Fibroblast of peridontal ligament (primary cell): Measurements from ENCODE around the gene EHD1.
A peak's percentile ranks its signal among the peaks of the same experiment; 100 is the strongest.
"Not testable (repeated sequence)": the region's sequence is repeated elsewhere in the genome, so short reads cannot be mapped to it uniquely, and the experiment has no call there.

Experiments used
- DNase-seq: peaks from one replicate; pipeline ENCODE4 v3.0.0-alpha.2; 2010; ENCODE audit errors: extremely low read depth

EHD1 gene

GRCh38 chr11:64826578-64827450 is 51.6 kb downstream of the EHD1 start:
- DNase-seq: no peak

- DNase-seq: no peak
Observed at GRCh38 chr11:64826062-64826461, 52.4 kb downstream of the EHD1 start.

- no peak for DNase-seq
Observed at GRCh38 chr11:64823568-64824119, 54.8 kb downstream of the EHD1 start.

GRCh38 chr11:64817476-64817875 is 60.9 kb downstream of the EHD1 start:
- no peak for DNase-seq

DNA sequence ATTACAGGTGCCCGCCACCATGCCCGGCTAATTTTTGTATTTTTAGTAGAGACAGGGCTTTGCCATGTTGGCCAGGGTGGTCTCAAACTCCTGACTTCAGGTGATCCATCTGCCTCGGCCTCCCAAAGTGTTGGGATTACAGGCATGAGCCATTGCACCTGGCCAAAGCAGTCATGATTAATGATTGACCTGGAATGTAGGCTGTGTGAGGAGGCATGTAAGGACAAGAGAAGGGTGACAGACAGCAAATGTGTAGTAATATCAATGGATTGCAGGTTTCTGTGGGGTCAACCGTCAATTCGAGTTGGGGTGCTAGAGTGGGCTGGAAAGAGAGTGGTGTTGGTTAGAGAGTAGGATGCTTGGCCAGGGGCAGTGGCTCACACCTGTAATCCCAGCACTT is 63.0 kb downstream of the EHD1 start:
- DNase-seq: not testable (repeated sequence)

DNA sequence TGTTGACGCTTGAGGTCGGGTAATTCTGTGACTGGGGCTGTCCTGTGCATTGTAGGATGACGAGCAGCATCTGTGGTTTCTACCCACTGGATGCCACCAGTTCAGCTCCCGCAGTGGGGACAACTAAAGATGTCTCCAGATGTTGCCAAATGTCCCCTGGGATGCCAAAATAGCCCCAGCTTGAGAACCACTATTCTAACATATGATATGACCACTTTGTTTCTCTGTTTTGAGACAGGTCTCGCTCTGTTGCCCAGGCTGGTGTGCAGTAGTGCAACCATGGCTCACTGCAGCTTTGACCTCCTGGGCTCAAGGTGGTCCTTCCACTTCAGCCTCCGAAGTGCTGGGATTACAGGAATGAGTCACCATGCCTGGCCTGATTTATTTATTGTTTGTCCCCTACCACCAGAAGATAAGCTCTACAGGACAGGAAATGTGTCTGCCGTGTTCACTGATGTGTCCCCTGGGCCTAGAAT is 63.7 kb downstream of the EHD1 start:
- DNase-seq: no peak

DNA sequence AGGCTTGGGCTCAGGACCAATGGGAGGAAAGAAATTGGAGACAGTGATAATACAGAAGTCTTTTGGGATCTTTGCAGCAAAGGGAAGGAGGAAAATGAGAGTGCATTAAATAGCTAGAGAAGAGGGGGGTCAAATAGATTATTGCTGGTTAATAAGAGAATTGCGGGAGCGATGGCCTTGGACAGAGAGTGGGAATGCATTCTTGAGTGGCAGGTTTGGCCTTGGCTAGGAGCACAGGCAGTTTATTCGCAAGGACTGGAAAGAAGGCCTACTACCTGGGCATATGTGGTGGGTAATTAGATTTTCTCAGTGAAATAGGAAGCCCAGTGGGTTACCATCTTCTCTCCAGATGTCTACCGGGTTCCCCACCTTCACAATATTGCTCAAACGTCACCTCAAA is 64.6 kb downstream of the EHD1 start:
- DNase-seq: no peak

DNA sequence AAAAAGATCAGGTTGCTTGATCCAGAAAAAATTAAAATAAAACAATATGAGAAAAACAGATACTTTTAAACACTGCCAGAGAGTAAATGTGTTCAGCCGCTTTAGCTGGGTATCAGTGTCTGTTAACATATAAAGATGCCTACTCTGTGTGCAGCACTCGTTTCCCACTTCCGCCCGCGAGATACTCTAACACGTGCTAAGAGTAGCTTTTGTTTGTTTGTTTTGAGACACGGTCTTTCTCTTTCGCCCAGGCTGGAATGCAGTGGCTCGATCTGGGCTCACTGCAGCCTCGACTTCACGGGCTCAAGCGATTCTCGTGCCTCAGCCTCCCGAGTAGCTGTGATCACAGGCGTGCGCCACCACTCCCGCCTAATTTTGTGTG is 67.5 kb downstream of the EHD1 start:
- no peak for DNase-seq

GRCh38 chr11:64810271-64810890 is 68.0 kb downstream of the EHD1 start, which contains the start of gene MEN1:
Gene MEN1, minus strand, starts transcription at chr11:64810551. Its CDS starts 442 bp downstream, at chr11:64810109.
- peak; percentile 91 for DNase-seq

- no peak for DNase-seq
Observed at GRCh38 chr11:64809781-64810241, 68.6 kb downstream of the EHD1 start.

DNA sequence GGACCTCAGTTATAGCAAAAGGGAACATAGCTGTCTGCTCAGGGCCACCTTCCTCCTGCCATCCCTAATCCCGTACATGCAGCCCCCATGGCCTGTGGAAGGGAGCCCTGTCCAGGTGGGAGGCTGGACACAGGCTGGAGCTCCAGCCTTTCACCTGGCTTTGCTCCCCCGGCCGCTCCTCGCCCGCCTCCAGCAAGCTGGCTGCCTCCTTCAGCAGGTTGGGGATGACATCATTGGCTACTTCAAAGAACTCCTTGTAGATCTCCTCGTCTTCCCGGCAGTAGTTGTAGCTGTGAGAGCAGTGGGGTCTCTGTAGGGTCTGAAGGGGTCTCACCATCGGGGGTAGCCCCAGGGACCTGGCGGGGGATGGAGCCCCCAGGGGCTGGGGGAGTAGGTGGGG is 72.9 kb downstream of the EHD1 start:
- no peak for DNase-seq

DNA sequence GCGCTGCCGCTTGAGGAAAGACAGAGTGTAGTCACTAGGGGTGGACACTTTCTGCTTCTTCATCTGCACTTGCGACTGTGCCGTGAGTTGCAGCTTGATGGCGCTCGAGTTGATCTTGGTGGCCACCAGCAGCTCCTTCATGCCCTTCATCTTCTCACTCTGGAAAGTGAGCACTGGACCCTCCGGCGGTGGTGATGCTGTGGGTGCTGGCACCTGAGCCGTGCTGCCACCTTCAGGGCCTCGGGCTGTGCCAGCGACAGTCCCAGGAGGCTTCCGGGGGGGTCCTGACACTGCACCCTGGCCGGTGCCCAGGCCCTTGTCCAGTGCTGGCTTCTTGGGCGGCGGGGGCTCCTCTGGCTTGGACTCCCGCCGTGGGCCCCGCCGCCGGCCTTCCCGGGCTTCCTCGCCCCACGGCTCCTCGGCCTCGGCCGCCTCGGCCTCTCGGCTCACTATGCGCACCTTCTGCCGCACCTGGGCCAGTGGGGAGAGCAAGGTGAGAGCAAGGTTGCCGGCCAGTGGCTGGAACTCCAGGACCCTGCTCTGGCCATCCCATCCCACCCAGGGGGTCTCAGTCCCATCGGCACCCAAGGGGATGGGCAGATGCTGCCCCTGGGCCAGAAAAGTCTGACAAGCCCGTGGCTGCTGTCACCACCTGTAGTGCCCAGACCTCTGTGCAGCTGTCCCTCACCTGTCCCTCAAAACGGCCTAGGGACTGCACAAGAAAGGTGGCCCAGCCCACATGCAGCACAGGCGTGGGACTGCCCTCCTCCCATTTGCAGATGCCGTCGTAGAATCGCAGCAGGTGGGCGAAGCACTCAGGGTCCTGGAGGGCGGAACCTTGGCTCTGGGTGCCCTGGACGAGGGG is 73.8 kb downstream of the EHD1 start:
- no peak for DNase-seq

GRCh38 chr11:64803846-64804345 is 74.5 kb downstream of the EHD1 start:
- no peak for DNase-seq

DNA sequence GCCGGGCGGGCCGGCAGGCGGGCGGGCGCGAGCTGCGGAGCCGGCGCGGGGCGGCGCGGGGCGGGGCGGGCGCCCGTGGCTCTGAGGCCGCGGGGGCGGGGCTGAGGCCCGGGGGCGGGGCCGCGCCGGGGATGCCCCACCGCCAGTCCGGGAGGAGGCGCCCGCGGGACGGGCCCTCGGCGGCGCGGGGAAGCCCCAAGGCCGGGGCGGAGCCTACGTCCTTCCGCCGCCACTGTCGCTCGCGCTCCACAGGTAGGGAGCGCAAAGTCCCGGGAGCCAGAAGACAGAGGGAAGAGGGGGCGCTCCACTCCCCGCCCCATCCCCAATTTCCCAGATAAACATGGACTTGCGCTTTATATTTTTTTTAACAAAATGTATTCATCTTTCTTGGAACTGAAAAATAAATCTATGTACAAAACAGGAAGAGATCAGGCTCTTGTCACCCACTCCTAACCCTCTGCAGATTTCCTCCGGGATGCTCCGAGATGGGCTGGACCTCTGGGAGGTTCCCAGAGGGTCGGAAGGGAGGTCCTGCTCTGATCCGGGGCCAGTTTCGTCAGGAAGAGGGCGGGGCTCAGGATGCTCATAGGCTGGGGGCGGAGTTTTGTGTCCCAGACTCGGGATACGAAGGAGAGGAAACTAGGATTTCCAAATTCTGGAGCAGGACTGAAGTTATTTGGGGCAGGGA is 75.1 kb downstream of the EHD1 start, which contains the start of gene MAP4K2:
MAP4K2 (minus strand) TSS at position 57 of the 688 bp plus-strand sequence. CDS start 65 bp downstream, outside the sequence.
- DNase-seq: peak; percentile 78

DNA sequence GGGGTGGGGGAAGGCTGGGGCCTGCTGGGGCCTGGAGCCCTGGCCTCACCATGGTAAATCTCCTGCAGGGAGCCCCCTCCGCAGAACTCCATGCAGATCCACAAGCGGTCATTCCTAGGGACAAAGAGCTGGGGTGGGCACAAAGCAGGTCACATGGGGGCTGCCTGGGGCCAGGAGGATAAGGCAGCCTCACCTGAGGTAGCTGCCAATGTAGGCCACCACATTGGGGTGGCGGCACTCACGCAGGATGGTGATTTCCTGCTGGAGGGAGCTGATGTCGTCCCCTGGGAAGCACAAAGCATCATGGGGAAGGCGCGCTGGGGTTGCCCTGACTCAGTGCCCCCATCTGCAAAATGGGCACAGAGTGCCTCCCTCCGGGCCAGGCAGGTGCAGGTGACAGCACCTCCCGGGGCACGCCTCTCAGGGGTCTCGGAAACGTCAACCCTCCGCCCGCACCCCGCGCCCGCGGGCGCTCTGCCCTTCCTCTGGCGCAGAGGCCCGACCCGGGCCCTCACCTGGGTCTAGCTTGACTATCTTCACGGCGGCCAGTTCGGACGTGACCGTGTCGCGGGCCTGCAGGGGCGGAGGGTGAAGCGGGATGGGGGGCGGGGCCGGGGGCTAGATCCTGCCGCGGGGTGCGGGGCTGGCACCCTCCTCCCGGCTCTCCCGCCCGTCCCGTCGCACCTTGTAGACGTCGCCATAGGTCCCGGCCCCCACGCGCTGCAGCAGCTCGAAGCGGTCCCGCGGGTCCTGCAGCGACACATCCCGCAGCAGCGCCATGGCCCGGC is 75.9 kb downstream of the EHD1 start:
- no peak for DNase-seq
